Esophagus (tissue), 2 donors: ENCODE measurements around the gene ANKRD55. TPM values are rescaled to one million over a fixed set of nuclear protein-coding genes. Genes with fewer than 3 reads are reported as not detected.

Experiments
- H3K27ac ChIP-seq, 2 donors: one replicate each; pipeline ENCODE4 v1.5.1; 2013; ENCODE audit warnings: low read depth in 2 of 2, mild to moderate bottlenecking in 2 of 2, inconsistent platforms in 1 of 2, low read length in 1 of 2, moderate library complexity in 1 of 2
- H3K27me3 ChIP-seq, 2 donors: one replicate each; pipeline ENCODE4 v1.6.1; 2013; ENCODE audit warnings: low read length in 2 of 2, control low read depth in 1 of 2, mild to moderate bottlenecking in 1 of 2; ENCODE audit not compliant: insufficient read depth in 2 of 2, control insufficient read depth in 1 of 2
- H3K36me3 ChIP-seq, 2 donors: one replicate each; pipeline ENCODE4 v1.6.1; 2013; ENCODE audit warnings: low read length in 1 of 2; ENCODE audit not compliant: control insufficient read depth in 2 of 2, insufficient read depth in 2 of 2
- H3K4me1 ChIP-seq, 2 donors: one replicate each; pipeline ENCODE4 v1.6.1; 2013; ENCODE audit warnings: low read length in 1 of 2; ENCODE audit not compliant: control insufficient read depth in 2 of 2, insufficient read depth in 2 of 2
- H3K4me3 ChIP-seq, 2 donors: one replicate each; pipeline ENCODE4 v1.5.1; 2013; ENCODE audit warnings: low read length in 2 of 2, mild to moderate bottlenecking in 2 of 2, low read depth in 1 of 2, moderate library complexity in 1 of 2
- H3K9me3 ChIP-seq, 2 donors: one replicate each; pipeline ENCODE4 v1.6.1; 2013; ENCODE audit warnings: mild to moderate bottlenecking in 2 of 2, low read depth in 1 of 2, low read length in 1 of 2, moderate library complexity in 1 of 2; ENCODE audit not compliant: control insufficient read depth in 2 of 2, insufficient read depth in 1 of 2
- WGBS, 2 donors: extraction: QIAGEN DNeasy Blood & Tissue Kit; methylation state at CpG; one replicate each; pipeline ENCODE4 v1.1.7; 2013; 5-methylcytosine and 5-hydroxymethylcytosine counted together
- polyA plus RNA-seq, 2 donors: library from polyadenylated mRNA; stranded (reverse); fragments of 200-250 nt; gene quantifications; one replicate each; pipeline ENCODE4 v1.2.3, GENCODE V29; 2013
- donor health status: healthy with polysubstance abuse.
- donor health status: Bipolar disorder and iron deficiency.

ANKRD55 gene
- polyA plus RNA-seq, 2 donors, result 0.04 to 0.06 TPM

GRCh38 chr5:56070851-56071465 lies 162.2 kb downstream of the ANKRD55 start:
- no peak overlapping the region for H3K27ac ChIP-seq

GRCh38 chr5:56069652-56070226 lies 163.4 kb downstream of the ANKRD55 start:
- no peaks in the 10 kb centered on the region for H3K9me3 ChIP-seq
- no peaks in the 10 kb centered on the region for H3K4me1 ChIP-seq
- no peaks in the 10 kb centered on the region for H3K36me3 ChIP-seq
- no peaks in the 10 kb centered on the region for H3K27me3 ChIP-seq
- no peak overlapping the region for H3K4me3 ChIP-seq
- WGBS, 2 donors, result 74 to 77% methylated on average over 3 of the region's 3 CpGs
- no peak overlapping the region for H3K27ac ChIP-seq

More at GRCh38 chr5:56070851-56071465, 162.2 kb downstream of the ANKRD55 start:
- no peaks in the 10 kb centered on the region for H3K27me3 ChIP-seq
- no peak overlapping the region for H3K4me3 ChIP-seq
- WGBS, 2 donors, result 33 to 34% methylated on average over 2 of the region's 2 CpGs
- H3K4me1 ChIP-seq, result no peaks in the 10 kb centered on the region
- no peaks in the 10 kb centered on the region for H3K9me3 ChIP-seq
- no peaks in the 10 kb centered on the region for H3K36me3 ChIP-seq

GRCh38 chr5:56066931-56067450 lies 166.1 kb downstream of the ANKRD55 start:
- Histone ChIP-seq H3K4me3 (no peak overlapping the region), H3K27ac (no peak overlapping the region), H3K4me1 (no peaks in the 10 kb centered on the region), H3K27me3 (no peaks in the 10 kb centered on the region), H3K9me3 (no peaks in the 10 kb centered on the region), H3K36me3 (no peaks in the 10 kb centered on the region)
- WGBS, 2 donors, result 95 to 98% methylated on average over 3 of the region's 3 CpGs

- no peaks in the 10 kb centered on the region for H3K9me3 ChIP-seq
- 61 to 68% methylated on average over 2 of the region's 2 CpGs for WGBS, 2 donors
- no peak overlapping the region for H3K4me3 ChIP-seq
- H3K27ac ChIP-seq, result no peak overlapping the region
- no peaks in the 10 kb centered on the region for H3K27me3 ChIP-seq
- H3K36me3 ChIP-seq, result no peaks in the 10 kb centered on the region
- no peaks in the 10 kb centered on the region for H3K4me1 ChIP-seq
Observed at GRCh38 chr5:56064984-56065383, 168.1 kb downstream of the ANKRD55 start.

- H3K27ac ChIP-seq, result no peak overlapping the region
- H3K36me3 ChIP-seq, result no peaks in the 10 kb centered on the region
- no peaks in the 10 kb centered on the region for H3K4me1 ChIP-seq
- no peaks in the 10 kb centered on the region for H3K9me3 ChIP-seq
- H3K27me3 ChIP-seq, result no peaks in the 10 kb centered on the region
- 67 to 71% methylated on average over 10 of the region's 10 CpGs for whole genome bisulfite sequencing, 2 donors
- H3K4me3 ChIP-seq, result no peak overlapping the region
Observed at GRCh38 chr5:56060276-56061110, 172.6 kb downstream of the ANKRD55 start.

GRCh38 chr5:56059854-56060253 lies 173.3 kb downstream of the ANKRD55 start:
- Histone ChIP-seq H3K27me3 (no peaks in the 10 kb centered on the region), H3K4me3 (no peak overlapping the region), H3K4me1 (no peaks in the 10 kb centered on the region), H3K27ac (no peak overlapping the region), H3K9me3 (no peaks in the 10 kb centered on the region), H3K36me3 (no peaks in the 10 kb centered on the region)
- 94% methylated on average over 8 of the region's 8 CpGs for WGBS, 2 donors

- H3K27me3 ChIP-seq, result no peaks in the 10 kb centered on the region
- H3K4me3 ChIP-seq, result no peak overlapping the region
- WGBS, 2 donors, result 92% methylated on average over 2 of the region's 2 CpGs
- H3K36me3 ChIP-seq, result no peaks in the 10 kb centered on the region
- no peak overlapping the region for H3K27ac ChIP-seq
- no peaks in the 10 kb centered on the region for H3K9me3 ChIP-seq
- H3K4me1 ChIP-seq, result no peaks in the 10 kb centered on the region
Observed at GRCh38 chr5:56056875-56057274, 176.3 kb downstream of the ANKRD55 start.

GRCh38 chr5:56055859-56056258 lies 177.3 kb downstream of the ANKRD55 start:
- H3K4me3 ChIP-seq, result no peak overlapping the region
- H3K27me3 ChIP-seq, result no peaks in the 10 kb centered on the region
- no peaks in the 10 kb centered on the region for H3K4me1 ChIP-seq
- 69 to 73% methylated on average over 3 of the region's 3 CpGs for WGBS, 2 donors
- no peaks in the 10 kb centered on the region for H3K9me3 ChIP-seq
- H3K36me3 ChIP-seq, result no peaks in the 10 kb centered on the region
- H3K27ac ChIP-seq, result no peak overlapping the region

- no peak overlapping the region for H3K27ac ChIP-seq
- no peaks in the 10 kb centered on the region for H3K4me1 ChIP-seq
- 77 to 100% methylated on average over 1 of the region's 1 CpG for WGBS, 2 donors
- H3K36me3 ChIP-seq, result no peaks in the 10 kb centered on the region
- H3K4me3 ChIP-seq, result no peak overlapping the region
- H3K9me3 ChIP-seq, result no peaks in the 10 kb centered on the region
- no peaks in the 10 kb centered on the region for H3K27me3 ChIP-seq
Observed at GRCh38 chr5:56055287-56055686, 177.8 kb downstream of the ANKRD55 start.
